Left cardiac atrium (tissue), 4 donors: ENCODE measurements around the gene MDN1. TPM values are rescaled to one million over a fixed set of nuclear protein-coding genes. Genes with fewer than 3 reads are reported as not detected.
A peak's percentile ranks its signal among the peaks of the same experiment; 100 is the strongest.
"Not testable (repeated sequence)": the region's sequence is repeated elsewhere in the genome, so short reads cannot be mapped to it uniquely, and the experiment has no call there.

Source experiments
- ATAC-seq, 2 donors: fragments of 200-7000 bp; cut with Tn5 transposase; one replicate each; pipeline ENCODE4 v1.9.1; 2020; ENCODE audit warnings: mild to moderate bottlenecking in 2 of 2, moderate library complexity in 2 of 2
- DNase-seq: peaks from one replicate; pipeline ENCODE4 v3.0.0-alpha.2; 2020
- intact Hi-C, 2 donors: fragments of 100-400 bp; cut with DNase I; formaldehyde crosslinking; loops; one replicate each; pipeline versions ENCODE4 v1.14.1 to v1.15.1; 2022 to 2023
- total RNA-seq, 2 donors: library from RNA; stranded (reverse); fragmentation: NEBNext Ultra II Directional; extraction: Animal tissue kit (Norgen Biotek cat#: 25700); gene quantifications; one replicate each; pipeline ENCODE4 v1.2.1, GENCODE V29; 2021
- donor health status: DM: no; HTN: yes; CAD: no.
- donor health status: DM: no; HTN: yes; CAD: no; lungs with severe emphysema.
- donor health status: DM: yes; HTN: yes; CAD: no.
- donor health status: Dilated cardiomyopathy.

The MDN1 gene
- total RNA-seq, 2 donors from 2014 or later, result 22.4 to 23.6 TPM

DNA sequence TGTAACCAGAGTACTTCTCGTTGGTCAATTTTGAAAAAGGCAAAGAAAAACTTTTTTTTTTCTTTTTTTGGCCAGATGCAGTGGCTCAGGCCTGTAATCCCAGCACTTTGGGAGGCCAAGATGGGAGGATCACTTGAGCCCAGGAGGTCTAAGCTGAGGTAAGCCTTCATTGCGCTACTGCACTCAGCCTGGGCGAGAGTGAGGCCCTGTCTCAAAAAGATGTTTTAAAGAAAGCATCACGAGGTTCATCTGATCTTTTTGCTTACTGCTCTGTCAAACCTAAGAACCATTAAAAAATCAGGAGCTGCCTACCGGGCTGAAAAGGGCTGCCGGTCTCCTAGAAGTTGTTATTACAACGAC, 181.7 kb downstream of the MDN1 start:
- ATAC-seq, result peak in 1 of 2 donors; percentile 10
- DNase-seq, result no peak
- intact Hi-C loops, result no loop called here

DNA sequence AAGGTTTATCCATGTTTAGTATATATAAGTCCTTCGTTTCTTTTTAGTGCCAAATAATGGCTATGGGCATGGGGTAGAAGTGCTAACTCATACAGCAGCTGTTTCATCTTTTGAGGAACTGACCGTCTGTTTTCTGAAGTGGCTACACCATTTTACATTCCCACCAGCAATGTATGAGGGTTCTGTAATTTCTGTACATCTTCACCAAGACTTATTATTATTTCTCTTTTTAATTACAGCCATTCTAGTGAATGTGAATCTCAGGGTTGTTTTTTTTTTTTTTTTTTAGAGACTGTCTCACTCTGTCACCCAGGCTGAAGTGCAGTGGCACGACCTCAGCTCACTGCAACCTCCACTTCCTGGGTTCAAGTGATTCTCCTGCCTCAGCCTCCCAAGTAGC, 183.2 kb downstream of the MDN1 start:
- intact Hi-C loops, DNase-seq, ATAC-seq: not testable (repeated sequence)

DNA sequence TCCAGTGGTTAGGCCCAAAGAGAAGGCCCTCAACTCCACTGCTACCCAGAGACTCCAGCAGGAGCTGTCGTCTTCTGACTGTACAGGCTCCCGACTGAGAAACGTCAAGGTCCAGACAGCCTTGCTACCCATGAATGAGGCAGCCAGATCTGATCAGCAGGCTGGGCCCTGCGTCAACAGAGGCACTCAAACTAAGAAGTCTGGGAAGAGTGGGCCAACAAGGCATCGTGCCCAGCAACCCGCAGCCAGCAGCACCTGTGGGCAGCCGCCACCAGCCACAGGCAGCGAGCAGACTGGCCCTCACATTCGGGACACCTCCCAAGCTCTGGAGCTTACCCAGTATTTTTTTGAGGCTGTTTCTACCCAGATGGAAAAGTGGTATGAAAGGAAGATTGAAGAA, 189.1 kb downstream of the MDN1 start:
- ATAC-seq (peak; percentile 67 to 88), DNase-seq (peak; percentile 65)
- intact Hi-C loops, result no loop called here

DNA sequence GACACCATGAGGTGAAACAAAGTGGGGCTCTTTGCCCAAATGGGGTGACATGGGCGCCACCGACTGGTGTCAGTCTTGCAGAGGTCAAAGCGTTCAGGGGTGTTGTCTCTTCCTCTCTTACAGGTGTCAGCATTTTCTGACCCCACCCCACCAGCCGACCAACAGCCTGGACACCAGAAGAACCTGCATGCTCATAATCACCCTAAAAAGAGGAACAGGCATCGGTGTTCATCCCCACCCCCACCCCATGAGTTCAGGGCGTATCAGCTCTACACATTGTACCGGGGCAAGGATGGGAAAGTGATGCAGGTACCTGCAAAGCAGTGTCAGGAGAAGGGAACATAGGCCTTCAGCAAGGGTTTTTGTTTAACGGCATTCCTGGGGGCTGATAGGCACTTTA, 195.8 kb downstream of the MDN1 start:
- no peak for DNase-seq
- intact Hi-C loops, result no loop called here
- ATAC-seq, result no peak

DNA sequence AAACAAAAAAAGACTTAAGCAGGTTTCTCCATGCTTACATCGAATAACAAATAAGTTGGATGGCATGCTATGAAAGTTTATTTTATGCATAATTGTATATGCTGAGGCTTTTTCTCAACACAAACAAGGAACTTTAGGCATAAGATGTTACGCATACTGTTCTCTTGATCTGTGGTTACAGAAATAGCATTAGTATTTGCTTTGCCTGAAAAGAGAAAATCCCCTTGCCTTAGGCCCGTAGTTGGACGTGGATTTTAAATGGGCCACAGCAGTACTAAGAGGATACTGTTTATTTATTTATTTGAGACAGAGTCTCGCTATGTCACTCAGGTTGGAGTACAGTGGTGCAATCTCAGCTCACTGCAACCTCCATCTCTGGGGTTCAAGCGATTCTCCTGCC, 200.0 kb downstream of the MDN1 start:
- no peak for DNase-seq
- ATAC-seq, result no peak
- intact Hi-C loops, result no loop called here

DNA sequence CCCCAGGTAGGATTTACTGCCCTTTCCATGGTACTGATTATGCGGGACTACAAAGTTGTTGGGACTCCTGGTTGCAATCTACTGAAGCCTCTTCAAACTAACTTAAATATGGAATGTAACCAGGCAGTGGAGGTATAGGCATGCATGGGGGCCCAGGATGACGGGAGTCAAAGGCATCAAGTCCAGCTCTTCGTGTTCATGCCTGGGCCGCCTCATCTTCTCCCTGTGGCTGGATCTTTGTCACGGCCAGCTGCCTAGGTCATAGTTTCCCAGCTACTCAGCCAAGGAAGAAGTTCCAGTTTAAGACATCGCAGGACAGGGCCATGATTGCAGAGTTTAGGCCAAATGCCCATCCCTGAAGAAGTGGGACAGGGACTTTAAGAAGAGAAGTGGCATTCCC, 201.6 kb downstream of the MDN1 start:
- intact Hi-C loops, result no loop called here
- no peak for DNase-seq
- ATAC-seq, result no peak

DNA sequence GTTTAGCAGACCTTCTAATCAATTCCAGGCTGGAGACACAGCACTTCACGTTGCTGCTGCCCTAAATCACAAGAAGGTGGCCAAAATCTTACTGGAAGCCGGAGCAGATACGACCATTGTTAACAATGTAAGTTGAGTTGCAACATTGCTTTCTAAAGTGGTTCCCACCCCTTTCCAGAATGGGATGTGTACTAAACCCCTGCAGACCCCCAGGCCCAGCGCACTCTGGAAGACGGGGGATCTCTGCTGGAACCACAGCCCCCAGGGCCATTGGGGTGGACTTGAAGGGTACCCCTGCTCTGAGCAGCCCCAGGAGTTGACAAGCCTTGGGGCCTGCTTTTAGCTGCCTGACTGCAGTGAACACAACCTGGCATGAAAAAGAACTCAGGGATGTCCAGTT, 203.1 kb downstream of the MDN1 start:
- DNase-seq (no peak), ATAC-seq (no peak)
- intact Hi-C loops, result no loop called here

DNA sequence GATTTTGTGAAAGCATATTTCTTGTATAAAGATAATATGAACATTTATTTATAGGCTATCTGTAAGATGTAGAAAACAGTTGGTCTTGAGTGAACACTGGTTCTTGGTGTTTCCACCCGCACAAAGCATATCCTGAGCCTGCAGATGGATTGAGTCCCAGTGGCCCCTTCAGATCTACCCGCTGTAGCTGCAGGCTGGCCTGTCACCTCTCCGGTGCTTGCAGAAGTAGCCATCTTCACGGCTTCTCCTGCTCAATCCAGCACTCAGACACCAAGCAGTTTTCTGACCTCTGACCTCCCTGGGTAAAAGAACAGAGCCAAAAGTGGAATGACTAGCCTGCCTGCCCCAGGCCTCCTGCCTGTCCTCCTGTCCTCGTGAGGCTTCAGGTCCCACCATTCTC, 203.7 kb downstream of the MDN1 start:
- intact Hi-C loops, result no loop called here
- no peak for DNase-seq

DNA sequence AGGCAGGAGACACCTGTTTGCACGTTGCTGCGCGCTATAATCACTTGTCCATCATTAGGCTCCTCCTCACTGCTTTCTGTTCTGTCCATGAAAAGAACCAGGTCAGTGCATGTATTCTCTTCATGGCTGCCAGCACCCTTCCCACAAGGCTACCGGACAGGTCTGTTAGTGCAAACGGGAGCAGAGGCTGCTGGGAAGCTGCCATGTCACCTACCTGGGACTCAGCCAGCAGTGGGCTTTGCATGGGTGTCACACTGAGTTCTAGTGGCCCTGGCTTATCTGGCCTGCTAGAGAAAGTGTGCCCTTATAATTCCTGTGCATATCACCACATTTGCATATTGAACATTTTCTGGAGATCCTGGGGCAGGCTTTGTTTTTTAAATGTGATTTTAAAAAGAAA, 205.8 kb downstream of the MDN1 start:
- ATAC-seq (peak; percentile 38 to 53), DNase-seq (no peak)
- intact Hi-C loops, result no loop called here

More for the DNA sequence above, 203.7 kb downstream of the MDN1 start:
- ATAC-seq, result no peak

DNA sequence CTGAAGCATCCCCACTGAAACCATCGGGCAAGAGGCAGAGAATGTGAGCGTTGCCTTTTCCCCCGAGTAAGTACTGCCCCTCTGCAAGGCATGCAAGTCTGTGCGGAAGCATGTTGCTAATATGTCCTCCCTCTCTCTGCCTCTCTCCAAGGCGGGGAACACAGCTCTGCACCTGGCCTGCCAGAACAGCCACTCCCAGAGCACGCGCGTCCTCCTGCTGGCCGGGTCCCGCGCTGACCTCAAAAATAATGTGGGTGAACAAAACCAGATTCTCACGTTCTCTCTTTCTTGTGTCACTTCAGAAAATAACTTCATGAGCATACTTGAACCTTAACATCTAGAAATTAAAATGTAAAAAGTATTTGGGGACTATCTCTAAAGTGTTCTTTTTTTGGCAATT, 207.5 kb downstream of the MDN1 start:
- DNase-seq (no peak), ATAC-seq (no peak)
- intact Hi-C loops, result no loop called here

DNA sequence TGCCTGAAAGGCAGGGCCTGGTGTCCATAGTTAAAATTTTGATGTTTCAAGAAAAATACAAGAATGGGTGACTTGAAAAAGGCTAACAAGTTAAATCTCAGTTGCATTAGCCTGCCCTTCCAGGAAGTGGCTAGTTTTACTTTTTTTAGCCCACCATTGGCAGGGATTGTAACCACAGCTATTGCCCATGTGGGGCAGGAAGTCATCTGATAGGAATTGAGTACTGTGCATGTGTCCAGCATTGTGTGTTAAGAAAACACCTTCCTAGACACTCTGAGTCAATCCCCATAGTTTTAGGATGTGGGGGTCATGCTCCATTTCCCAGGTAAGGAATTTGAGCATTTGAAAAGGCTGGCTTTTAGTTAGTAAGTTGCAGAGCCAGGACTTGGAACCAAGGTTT, 207.9 kb downstream of the MDN1 start:
- ATAC-seq, result no peak

DNA sequence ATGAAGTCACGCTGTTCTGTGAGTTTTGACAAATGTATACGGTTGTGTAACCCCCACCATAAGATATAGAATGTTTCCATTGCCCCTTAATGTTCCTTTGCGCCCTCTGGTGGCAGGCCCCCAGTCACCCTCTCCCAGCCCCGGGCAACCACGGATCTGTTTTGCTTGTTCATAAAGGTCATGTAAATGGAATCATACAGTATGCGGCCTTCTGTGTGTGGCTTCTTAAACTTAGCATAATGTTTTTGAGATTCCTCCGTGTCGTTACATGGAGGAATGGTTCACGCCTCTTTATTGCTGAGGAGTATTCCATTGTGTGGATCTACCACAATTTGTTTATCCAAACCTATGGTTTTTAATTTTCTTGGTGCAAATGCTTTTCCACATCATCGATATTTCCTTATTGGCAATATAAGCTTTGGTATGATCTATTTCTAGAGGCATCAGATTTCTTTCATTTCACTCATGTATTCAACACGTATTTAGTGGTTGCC, 209.4 kb downstream of the MDN1 start:
- intact Hi-C loops, result loop anchor here in 1 of 2 donors (1.0 kb wide), 1 partner anchor 178 kb away; no protein-coding TSS in a partner anchor
- DNase-seq (peak; percentile 71), ATAC-seq (peak; percentile 41 to 81)

More for the DNA sequence above, 207.9 kb downstream of the MDN1 start:
- no peak for DNase-seq
- intact Hi-C loops, result no loop called here

DNA sequence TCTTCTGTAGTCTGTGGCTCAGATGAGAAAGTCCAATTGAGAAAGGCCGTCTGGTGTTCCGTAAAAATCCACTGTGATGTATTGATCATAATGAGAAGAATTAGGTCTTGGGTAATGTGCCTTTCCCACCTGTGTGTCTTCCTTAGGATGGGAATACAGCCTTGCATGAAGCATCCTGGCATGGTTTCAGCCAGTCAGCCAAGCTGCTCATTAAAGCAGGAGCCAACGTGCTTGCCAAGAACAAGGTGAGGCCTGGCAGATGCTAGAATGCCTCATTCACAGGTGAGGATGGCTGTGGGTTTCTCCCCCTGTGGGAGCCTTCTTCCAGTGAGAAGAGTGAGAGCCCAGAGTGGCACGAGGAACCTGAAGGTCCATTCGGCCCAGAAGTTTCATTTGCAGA, 213.7 kb downstream of the MDN1 start:
- intact Hi-C loops, result loop anchor here in 1 of 2 donors (5.0 kb wide), 1 partner anchor 174 kb away; the partner anchor contains the start of gene ANKRD6
- ATAC-seq, result no peak
- DNase-seq, result no peak

DNA sequence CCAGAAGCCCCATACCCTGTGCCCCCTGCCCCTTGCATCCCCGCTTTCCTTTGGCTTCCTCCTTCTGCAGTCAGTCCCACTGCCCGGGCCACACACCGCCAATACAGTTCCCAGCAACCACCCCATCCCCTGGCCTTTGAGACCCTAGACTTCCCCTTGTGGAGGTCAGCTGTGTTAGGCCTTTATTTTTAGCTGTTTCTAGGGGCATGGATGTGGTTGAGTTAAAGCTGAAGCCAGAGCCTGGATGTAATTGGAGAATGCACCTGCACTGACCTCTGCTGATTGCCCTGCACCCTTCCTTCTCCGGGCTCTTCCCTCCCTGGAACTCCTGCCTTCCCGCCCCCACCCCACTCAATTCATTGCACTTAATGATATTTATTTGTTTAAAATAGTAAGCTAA, 214.9 kb downstream of the MDN1 start:
- intact Hi-C loops, result loop anchor here in 1 of 2 donors (5.0 kb wide), 1 partner anchor 172 kb away; the partner anchor contains the start of gene ANKRD6
- ATAC-seq (no peak), DNase-seq (no peak)

DNA sequence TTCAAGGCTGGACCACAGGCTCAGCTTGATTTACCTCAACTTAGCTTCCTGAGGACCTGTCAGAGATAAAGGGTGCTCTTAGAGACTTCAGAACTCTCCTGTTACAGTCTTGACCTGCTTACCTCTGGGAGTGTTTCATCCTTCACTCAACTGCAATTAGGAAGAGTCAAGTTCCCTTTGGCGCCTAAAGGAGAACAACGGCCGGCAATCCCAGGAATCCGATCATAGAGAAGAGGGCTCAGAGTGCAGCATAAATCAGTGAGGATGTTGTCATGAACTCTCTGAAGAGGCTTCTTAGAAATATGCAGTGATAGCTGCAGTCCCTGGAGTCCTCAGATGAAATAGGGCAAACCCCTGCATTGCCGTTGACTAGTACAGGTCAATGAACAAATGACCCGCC, 217.4 kb downstream of the MDN1 start:
- no peak for ATAC-seq
- intact Hi-C loops, result no loop called here
- no peak for DNase-seq

DNA sequence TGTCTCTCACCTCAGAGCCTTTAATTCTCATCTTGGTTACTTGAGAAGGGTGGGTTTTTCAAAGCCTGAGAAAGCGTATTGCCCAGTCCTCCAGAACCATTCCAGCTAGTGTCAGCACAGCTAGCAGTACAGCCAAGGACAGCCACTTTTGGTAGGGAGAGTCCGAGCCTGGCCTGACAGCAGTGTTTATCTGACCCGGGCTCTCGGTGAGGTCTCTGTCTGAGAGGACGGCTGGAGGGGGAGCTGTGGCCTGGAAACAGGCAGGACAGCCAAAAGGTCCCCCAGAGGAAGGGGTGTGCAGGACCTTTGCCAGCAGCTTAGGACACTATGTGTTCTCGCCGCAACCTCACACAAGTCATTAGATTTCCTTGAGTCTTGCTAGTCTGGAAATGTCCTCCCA, 219.9 kb downstream of the MDN1 start:
- intact Hi-C loops, result no loop called here
- ATAC-seq (peak; percentile 58 to 82), DNase-seq (no peak)

DNA sequence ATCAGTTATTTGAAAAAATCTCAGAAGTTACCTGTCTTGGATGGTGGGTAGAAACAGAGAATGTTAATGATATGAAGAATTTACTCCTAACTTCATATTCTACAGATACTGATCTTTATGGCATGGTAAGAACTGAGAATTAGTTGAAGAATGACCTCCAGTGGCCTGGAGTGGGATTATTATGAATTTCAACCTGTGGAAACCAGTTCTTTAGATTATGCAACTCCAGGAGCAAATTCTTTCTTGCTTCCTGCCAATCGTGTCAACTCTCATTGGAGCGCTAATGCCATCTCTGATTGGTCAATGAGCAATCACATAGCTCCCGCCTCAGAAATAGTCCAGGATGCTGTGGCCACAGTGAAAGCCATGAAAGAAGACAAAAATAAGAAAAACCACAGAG, 221.6 kb downstream of the MDN1 start:
- ATAC-seq (peak in 1 of 2 donors; percentile 42), DNase-seq (no peak)
- intact Hi-C loops, result no loop called here

DNA sequence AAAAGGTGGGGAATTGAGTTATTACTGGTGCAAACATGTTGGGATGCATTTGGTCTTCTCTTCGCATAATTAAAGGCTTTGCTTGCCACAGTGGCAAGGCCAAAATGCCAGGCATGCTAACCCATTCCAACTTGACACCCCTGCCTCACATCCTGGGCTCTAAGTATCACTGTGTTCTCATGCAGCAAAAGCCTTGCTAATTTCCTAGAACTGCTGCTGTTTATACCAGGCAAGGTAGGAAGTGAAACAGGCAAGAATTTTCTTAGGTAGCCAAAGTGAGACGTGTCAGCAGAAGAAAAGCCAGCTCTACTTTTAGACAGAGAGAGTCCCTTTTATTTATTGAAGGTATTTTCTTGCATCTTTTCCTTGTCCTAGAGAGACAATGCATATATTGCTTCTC, 222.2 kb downstream of the MDN1 start:
- intact Hi-C loops, result no loop called here
- ATAC-seq, result no peak
- no peak for DNase-seq

DNA sequence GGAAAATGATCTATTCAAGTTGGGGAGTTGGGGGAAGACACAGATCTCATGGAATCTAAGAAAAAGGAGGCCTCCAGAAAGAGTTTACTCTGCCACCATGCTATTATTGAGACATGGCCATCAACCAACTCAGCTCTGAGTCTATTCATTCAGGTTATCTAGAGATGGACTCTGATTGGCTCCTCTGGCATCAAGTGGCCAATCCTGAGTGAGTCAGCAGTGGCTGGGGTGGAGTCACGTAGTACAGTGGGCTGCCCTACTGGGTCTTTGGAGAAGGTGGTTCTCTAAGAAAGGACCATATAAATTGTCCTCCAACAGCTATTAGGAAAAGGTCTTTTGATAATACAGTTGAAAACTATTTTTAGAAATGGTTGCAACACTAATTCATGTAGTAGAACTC, 223.1 kb downstream of the MDN1 start:
- DNase-seq (no peak), ATAC-seq (peak in 1 of 2 donors; percentile 36)
- intact Hi-C loops, result no loop called here

DNA sequence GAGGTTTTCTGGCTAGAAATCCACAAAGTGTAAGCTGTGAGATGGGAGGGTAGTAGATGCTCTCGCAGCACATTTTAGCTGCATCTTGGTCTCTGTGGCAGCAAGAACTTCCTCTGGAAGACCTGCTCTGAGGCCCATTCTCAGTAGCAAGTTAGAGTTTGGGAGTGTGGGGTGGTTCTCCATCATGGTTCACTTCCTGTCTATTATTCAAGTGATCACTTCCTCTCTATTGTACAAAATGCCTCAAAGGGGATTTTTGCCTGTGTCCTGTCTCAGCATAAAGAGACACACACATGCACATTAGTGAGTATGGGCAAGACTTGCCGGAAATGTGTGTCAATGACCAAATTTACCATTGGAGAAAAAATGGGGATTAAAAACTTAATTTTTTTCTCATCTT, 223.5 kb downstream of the MDN1 start:
- intact Hi-C loops, result no loop called here
- DNase-seq, result no peak
- no peak for ATAC-seq
